ENCODE measurements around the gene KRTAP4-7.
"Not testable (repeated sequence)": the region's sequence is repeated elsewhere in the genome, so short reads cannot be mapped to it uniquely, and the experiment has no call there.

Gene KRTAP4-7

DNA sequence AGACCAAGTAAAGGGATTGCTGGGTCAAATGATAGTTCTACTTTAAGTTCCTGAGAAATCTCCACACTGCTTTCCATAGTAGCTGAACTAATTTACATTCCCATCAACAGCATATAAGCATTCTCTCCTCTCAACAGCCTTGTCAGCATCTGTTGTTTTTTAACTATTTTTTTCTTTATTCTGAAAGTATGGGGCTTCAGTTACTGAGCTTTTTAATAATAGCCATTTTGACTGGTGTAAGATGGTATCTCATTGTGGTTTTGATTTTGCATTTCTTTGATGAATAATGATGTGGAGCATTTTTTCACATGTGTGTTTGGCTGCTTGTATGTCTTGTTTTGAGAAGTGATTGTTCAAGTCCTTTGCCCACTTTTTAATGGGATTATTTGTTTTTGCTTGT lies 31.4 kb upstream of the KRTAP4-7 start:
- H3K79me2 ChIP-seq (ENCODE audit: insufficient read depth, low read length) = no peaks in the 10 kb centered on the region
- no peak overlapping the region for H3K27ac ChIP-seq (ENCODE audit: low read depth, low read length)
- TF ChIP-seq EZH2phosphoT487 (conservative IDR thresholded peaks at IDR 0.05; ENCODE audit: low read length) = no peak
- TF ChIP-seq CTCF (IDR thresholded peaks at IDR 0.05; ENCODE audit: insufficient read depth, low read length, poor library complexity, severe bottlenecking) = no peak
- H3K9me3 ChIP-seq (ENCODE audit: insufficient read depth, low read length) = no peaks in the 10 kb centered on the region
- no peak overlapping the region for H2AFZ ChIP-seq (ENCODE audit: low read depth, low read length, severe bottlenecking)
- H4K20me1 ChIP-seq (ENCODE audit: low read depth, low read length) = no peaks in the 10 kb centered on the region
- no peaks in the 10 kb centered on the region for H3K27me3 ChIP-seq (ENCODE audit: low read length)
- H3K36me3 ChIP-seq (ENCODE audit: low read length) = no peaks in the 10 kb centered on the region
- H3F3A ChIP-seq (ENCODE audit: insufficient read depth) = 0 out of 2 replicates have a peak, but pooled peaks cover 3% of the 10 kb centered on the region
- H3K9ac ChIP-seq (ENCODE audit: low read length) = no peak overlapping the region
- no peaks in the 10 kb centered on the region for H3K9me2 ChIP-seq (replicated peaks; ENCODE audit: insufficient read depth, low read length)
- H3K4me2 ChIP-seq (ENCODE audit: low read depth, low read length, poor library complexity, severe bottlenecking) = no peak overlapping the region
- no peak overlapping the region for H3K4me3 ChIP-seq (ENCODE audit: insufficient read depth, low read length, poor library complexity, severe bottlenecking)

DNA sequence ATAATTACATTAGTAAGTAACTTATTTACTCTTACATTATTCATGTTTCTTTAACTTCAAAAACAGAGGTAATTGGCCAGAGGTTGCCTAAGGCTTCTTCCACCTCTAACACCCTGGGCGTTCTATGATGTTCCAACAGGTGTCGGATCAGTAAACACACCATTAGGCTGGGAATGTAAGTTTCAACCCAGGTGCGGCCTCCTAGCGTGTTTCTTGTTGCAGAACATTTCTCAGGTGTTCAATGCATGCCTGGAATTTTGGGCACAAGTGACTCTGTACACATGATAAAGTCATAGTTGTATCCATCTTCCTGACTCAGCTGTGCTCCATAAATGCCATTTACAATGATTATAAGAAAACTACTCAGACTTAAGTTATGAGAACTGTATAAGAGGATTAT lies 29.9 kb upstream of the KRTAP4-7 start:
- Histone ChIP-seq H3K27me3 (ENCODE audit: low read length) (no peaks in the 10 kb centered on the region), H3K9me3 (ENCODE audit: insufficient read depth, low read length) (no peaks in the 10 kb centered on the region), H4K20me1 (ENCODE audit: low read depth, low read length) (no peaks in the 10 kb centered on the region), H3K36me3 (ENCODE audit: low read length) (no peaks in the 10 kb centered on the region), H3K9me2 (replicated peaks; ENCODE audit: insufficient read depth, low read length) (no peaks in the 10 kb centered on the region), H3F3A (ENCODE audit: insufficient read depth) (0 out of 2 replicates have a peak, but pooled peaks cover 3% of the 10 kb centered on the region), H3K4me3 (ENCODE audit: insufficient read depth, low read length, poor library complexity, severe bottlenecking) (no peak overlapping the region), H2AFZ (ENCODE audit: low read depth, low read length, severe bottlenecking) (no peak overlapping the region), H3K27ac (ENCODE audit: low read depth, low read length) (no peak overlapping the region), H3K4me2 (ENCODE audit: low read depth, low read length, poor library complexity, severe bottlenecking) (no peak overlapping the region), H3K79me2 (ENCODE audit: insufficient read depth, low read length) (no peaks in the 10 kb centered on the region), H3K9ac (ENCODE audit: low read length) (no peak overlapping the region)
- TF ChIP-seq EZH2phosphoT487 (conservative IDR thresholded peaks at IDR 0.05; ENCODE audit: low read length) = no peak
- no peak for TF ChIP-seq CTCF (IDR thresholded peaks at IDR 0.05; ENCODE audit: insufficient read depth, low read length, poor library complexity, severe bottlenecking)

- H3K27ac ChIP-seq (ENCODE audit: low read depth, low read length); H3K4me2 ChIP-seq (ENCODE audit: low read depth, low read length, poor library complexity, severe bottlenecking); H3F3A ChIP-seq (ENCODE audit: insufficient read depth); H3K79me2 ChIP-seq (ENCODE audit: insufficient read depth, low read length); H3K9me2 ChIP-seq (replicated peaks; ENCODE audit: insufficient read depth, low read length); H3K9me3 ChIP-seq (ENCODE audit: insufficient read depth, low read length); H4K20me1 ChIP-seq (ENCODE audit: low read depth, low read length); H2AFZ ChIP-seq (ENCODE audit: low read depth, low read length, severe bottlenecking); H3K36me3 ChIP-seq (ENCODE audit: low read length); H3K4me3 ChIP-seq (ENCODE audit: insufficient read depth, low read length, poor library complexity, severe bottlenecking); H3K9ac ChIP-seq (ENCODE audit: low read length); H3K27me3 ChIP-seq (ENCODE audit: low read length): not testable (repeated sequence)
Measured at GRCh38 chr17:41054556-41054955, 29.4 kb upstream of the KRTAP4-7 start.

DNA sequence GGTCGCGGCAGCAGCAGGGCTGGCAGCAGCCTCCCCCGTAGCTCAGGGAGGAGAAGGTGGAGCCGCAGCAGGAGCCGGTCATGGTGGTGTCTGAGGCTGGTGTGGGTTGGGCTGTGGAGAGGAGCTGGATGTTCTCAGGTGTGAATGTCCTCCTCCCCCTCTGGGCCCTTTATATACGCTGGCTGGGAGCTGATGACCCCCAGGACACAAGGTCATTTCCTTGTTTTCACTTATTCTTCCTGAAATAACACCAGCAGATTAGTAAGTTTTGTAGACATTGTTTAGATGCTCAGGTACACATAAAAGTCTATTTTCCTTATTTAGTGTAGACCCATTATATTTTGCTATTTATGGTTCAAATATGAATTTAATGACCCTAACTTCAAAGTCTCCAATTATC lies 28.8 kb upstream of the KRTAP4-7 start, which contains the start of gene KRTAP2-2:
Gene KRTAP2-2, minus strand, starts transcription at position 101 of the 400 bp plus-strand sequence. Its CDS starts 19 bp downstream, at position 82.
- not testable (repeated sequence) for H3K27ac ChIP-seq (ENCODE audit: low read depth, low read length); H3K9me2 ChIP-seq (replicated peaks; ENCODE audit: insufficient read depth, low read length); H3K9ac ChIP-seq (ENCODE audit: low read length); H4K20me1 ChIP-seq (ENCODE audit: low read depth, low read length); H3K4me3 ChIP-seq (ENCODE audit: insufficient read depth, low read length, poor library complexity, severe bottlenecking); H3K4me2 ChIP-seq (ENCODE audit: low read depth, low read length, poor library complexity, severe bottlenecking); H3K36me3 ChIP-seq (ENCODE audit: low read length); H3K9me3 ChIP-seq (ENCODE audit: insufficient read depth, low read length); H3K79me2 ChIP-seq (ENCODE audit: insufficient read depth, low read length); H3F3A ChIP-seq (ENCODE audit: insufficient read depth); H2AFZ ChIP-seq (ENCODE audit: low read depth, low read length, severe bottlenecking); H3K27me3 ChIP-seq (ENCODE audit: low read length)

Data from SU-DHL-6 (cell line).